Measurements from ENCODE around the gene HCN2. TPM values are rescaled to one million over a fixed set of nuclear protein-coding genes. Genes with fewer than 3 reads are reported as not detected.

The HCN2 gene
- total RNA-seq, 2 donors from 2014 or later = 0.15 to 0.75 TPM

DNA sequence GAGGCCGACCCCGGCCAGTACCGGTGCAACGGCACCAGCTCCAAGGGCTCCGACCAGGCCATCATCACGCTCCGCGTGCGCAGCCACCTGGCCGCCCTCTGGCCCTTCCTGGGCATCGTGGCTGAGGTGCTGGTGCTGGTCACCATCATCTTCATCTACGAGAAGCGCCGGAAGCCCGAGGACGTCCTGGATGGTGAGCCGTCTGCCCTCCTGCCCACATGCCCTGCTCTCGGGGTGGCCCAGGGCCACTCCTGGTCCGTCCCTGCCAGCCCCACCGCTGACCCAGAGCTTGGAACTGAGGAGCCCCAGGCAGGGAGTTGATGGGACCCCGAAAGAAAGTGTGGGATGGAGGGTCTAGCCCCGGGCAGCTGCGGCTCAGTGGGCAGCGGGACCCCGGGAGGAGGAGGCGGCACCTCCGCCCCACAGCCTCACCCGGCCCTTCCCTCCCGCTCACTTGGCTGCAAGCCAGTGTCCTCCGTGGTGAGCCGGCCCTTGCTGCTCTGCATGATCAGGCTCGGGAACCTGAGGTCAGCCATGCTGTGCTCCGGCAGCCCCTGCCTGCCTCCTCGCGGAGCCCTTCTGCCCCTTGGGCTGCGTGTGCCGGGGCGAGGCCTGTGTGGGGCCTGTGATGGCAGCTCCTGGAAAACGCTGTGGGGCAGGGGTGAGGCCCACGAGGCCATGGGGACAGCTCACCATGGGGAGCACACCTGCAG lies 8.1 kb upstream of the HCN2 start:
- Mint-ChIP-seq H3K27me3 (ENCODE audit: insufficient read depth) (peaks cover 2% of the 10 kb centered on the region), H3K4me1 (peaks cover 3% of the 10 kb centered on the region), H3K4me3 (no peak overlapping the region), H3K9me3 (no peaks in the 10 kb centered on the region), H3K36me3 (ENCODE audit: low read depth) (peaks cover 15% of the 10 kb centered on the region), H3K27ac (no peak overlapping the region)
- H3K36me3 ChIP-seq (ENCODE audit: control insufficient read depth, insufficient read depth, low read length) = peaks cover 43% of the 10 kb centered on the region
- TF ChIP-seq, protein P1, sequence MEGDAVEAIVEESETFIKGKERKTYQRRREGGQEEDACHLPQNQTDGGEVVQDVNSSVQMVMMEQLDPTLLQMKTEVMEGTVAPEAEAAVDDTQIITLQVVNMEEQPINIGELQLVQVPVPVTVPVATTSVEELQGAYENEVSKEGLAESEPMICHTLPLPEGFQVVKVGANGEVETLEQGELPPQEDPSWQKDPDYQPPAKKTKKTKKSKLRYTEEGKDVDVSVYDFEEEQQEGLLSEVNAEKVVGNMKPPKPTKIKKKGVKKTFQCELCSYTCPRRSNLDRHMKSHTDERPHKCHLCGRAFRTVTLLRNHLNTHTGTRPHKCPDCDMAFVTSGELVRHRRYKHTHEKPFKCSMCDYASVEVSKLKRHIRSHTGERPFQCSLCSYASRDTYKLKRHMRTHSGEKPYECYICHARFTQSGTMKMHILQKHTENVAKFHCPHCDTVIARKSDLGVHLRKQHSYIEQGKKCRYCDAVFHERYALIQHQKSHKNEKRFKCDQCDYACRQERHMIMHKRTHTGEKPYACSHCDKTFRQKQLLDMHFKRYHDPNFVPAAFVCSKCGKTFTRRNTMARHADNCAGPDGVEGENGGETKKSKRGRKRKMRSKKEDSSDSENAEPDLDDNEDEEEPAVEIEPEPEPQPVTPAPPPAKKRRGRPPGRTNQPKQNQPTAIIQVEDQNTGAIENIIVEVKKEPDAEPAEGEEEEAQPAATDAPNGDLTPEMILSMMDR (conservative IDR thresholded peaks at IDR 0.05) = no peak
- H3K4me3 ChIP-seq (ENCODE audit: low read length) = no peak overlapping the region
- no peaks in the 10 kb centered on the region for H3K9me3 ChIP-seq (ENCODE audit: control insufficient read depth, low read length)
- H3K27me3 ChIP-seq (ENCODE audit: control insufficient read depth, insufficient read depth, low read length, poor library complexity, severe bottlenecking) = no peaks in the 10 kb centered on the region
- no peak overlapping the region for H3K9ac ChIP-seq (ENCODE audit: extremely low read depth, low read length, poor library complexity, severe bottlenecking)
- no peak for DNase-seq
- no peak overlapping the region for H3K27ac ChIP-seq (ENCODE audit: low read depth, low read length)
- WGBS, 2 experiments (ENCODE audit: insufficient coverage in 1 of 2, insufficient read length in 1 of 2) = 96 to 97% methylated on average over 26 to 40 of the region's 40 CpGs
- H3K4me1 ChIP-seq (ENCODE audit: control insufficient read depth, insufficient read depth, low read length) = no peaks in the 10 kb centered on the region

DNA sequence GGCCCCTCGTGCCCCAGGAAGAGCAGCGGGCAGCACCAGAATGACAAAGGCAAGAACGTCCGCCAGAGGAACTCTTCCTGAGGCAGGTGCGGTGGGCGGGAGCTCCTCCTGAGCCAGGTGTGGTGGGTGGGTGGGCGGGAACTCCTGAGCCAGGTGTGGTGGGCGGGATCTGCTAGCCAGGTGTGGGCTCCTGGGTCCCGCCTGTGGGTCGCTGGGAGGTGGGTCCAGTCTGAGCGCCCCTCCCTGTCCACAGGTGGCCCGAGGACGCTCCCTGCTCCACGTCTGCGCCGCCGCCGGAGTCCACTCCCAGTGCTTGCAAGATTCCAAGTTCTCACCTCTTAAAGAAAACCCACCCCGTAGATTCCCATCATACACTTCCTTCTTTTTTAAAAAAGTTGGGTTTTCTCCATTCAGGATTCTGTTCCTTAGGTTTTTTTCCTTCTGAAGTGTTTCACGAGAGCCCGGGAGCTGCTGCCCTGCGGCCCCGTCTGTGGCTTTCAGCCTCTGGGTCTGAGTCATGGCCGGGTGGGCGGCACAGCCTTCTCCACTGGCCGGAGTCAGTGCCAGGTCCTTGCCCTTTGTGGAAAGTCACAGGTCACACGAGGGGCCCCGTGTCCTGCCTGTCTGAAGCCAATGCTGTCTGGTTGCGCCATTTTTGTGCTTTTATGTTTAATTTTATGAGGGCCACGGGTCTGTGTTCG lies 7.0 kb upstream of the HCN2 start:
- WGBS, 2 experiments (ENCODE audit: insufficient coverage in 1 of 2, insufficient read length in 1 of 2) = 91 to 96% methylated on average over 23 to 31 of the region's 31 CpGs
- TF ChIP-seq, protein P1 (conservative IDR thresholded peaks at IDR 0.05) = no peak

DNA sequence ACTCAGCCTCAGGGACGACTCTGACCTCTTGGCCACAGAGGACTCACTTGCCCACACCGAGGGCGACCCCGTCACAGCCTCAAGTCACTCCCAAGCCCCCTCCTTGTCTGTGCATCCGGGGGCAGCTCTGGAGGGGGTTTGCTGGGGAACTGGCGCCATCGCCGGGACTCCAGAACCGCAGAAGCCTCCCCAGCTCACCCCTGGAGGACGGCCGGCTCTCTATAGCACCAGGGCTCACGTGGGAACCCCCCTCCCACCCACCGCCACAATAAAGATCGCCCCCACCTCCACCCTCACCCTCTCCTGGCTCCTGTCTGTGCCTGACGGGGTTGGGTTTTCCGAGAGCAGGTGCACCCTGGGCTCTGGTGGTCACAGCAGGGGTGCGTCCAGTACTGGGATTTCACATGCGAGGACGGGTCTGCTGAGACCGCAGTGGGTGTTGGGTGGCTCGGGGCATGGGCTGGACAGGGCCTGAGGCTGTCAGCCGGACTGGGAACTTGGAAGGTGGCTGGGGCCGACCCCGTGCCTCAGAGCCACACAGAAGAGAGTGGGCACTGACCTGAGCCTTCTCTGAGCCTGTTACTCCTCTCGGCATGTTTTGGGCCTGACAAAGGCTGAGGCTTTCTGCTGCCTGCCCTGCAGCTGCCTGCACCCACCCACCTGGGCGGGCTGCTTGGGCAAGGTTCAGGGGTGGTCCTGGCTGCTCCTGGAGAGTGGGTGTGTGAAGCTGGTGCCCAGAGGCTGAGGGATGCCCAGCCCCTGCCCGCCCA lies 6.3 kb upstream of the HCN2 start:
- Mint-ChIP-seq H3K27me3 (ENCODE audit: insufficient read depth) (peaks cover 8% of the 10 kb centered on the region), H3K9me3 (no peaks in the 10 kb centered on the region), H3K4me1 (peaks cover 3% of the 10 kb centered on the region), H3K4me3 (no peak overlapping the region), H3K36me3 (ENCODE audit: low read depth) (peaks cover 9% of the 10 kb centered on the region), H3K27ac (peak overlapping the region; percentile 78)
- DNase-seq = peak; percentile 38
- Histone ChIP-seq H3K4me3 (ENCODE audit: low read length) (no peak overlapping the region), H3K9ac (ENCODE audit: extremely low read depth, low read length, poor library complexity, severe bottlenecking) (no peak overlapping the region), H3K4me1 (ENCODE audit: control insufficient read depth, insufficient read depth, low read length) (no peaks in the 10 kb centered on the region), H3K9me3 (ENCODE audit: control insufficient read depth, low read length) (no peaks in the 10 kb centered on the region), H3K27ac (ENCODE audit: low read depth, low read length) (no peak overlapping the region), H3K27me3 (ENCODE audit: control insufficient read depth, insufficient read depth, low read length, poor library complexity, severe bottlenecking) (peaks cover 3% of the 10 kb centered on the region), H3K36me3 (ENCODE audit: control insufficient read depth, insufficient read depth, low read length) (peaks cover 35% of the 10 kb centered on the region)
- WGBS, 2 experiments (ENCODE audit: insufficient coverage in 1 of 2, insufficient read length in 1 of 2) = 92 to 95% methylated on average over 11 to 27 of the region's 27 CpGs
- TF ChIP-seq, protein P1 (conservative IDR thresholded peaks at IDR 0.05) = no peak

More for the DNA sequence above, 7.0 kb upstream of the HCN2 start:
- Histone ChIP-seq H3K4me3 (ENCODE audit: low read length) (no peak overlapping the region), H3K27me3 (ENCODE audit: control insufficient read depth, insufficient read depth, low read length, poor library complexity, severe bottlenecking) (no peaks in the 10 kb centered on the region), H3K9me3 (ENCODE audit: control insufficient read depth, low read length) (no peaks in the 10 kb centered on the region), H3K27ac (ENCODE audit: low read depth, low read length) (no peak overlapping the region), H3K4me1 (ENCODE audit: control insufficient read depth, insufficient read depth, low read length) (no peaks in the 10 kb centered on the region), H3K36me3 (ENCODE audit: control insufficient read depth, insufficient read depth, low read length) (peaks cover 38% of the 10 kb centered on the region), H3K9ac (ENCODE audit: extremely low read depth, low read length, poor library complexity, severe bottlenecking) (no peak overlapping the region)
- no peak overlapping the region for H3K27ac Mint-ChIP-seq
- peaks cover 2% of the 10 kb centered on the region for H3K27me3 Mint-ChIP-seq (ENCODE audit: insufficient read depth)
- H3K9me3 Mint-ChIP-seq = no peaks in the 10 kb centered on the region
- H3K36me3 Mint-ChIP-seq (ENCODE audit: low read depth) = peaks cover 12% of the 10 kb centered on the region
- H3K4me1 Mint-ChIP-seq = peaks cover 3% of the 10 kb centered on the region
- no peak overlapping the region for H3K4me3 Mint-ChIP-seq
- DNase-seq = peak; percentile 58
